DMS53 (cell line): ENCODE measurements around the gene ZP2.
"Not testable (repeated sequence)": the region's sequence is repeated elsewhere in the genome, so short reads cannot be mapped to it uniquely, and the experiment has no call there.

Experiments
- DNase-seq: peaks from one replicate; lab custom pipeline; 2025; lab: John Stamatoyannopoulos, UW

The ZP2 gene

GRCh38 chr16:21211486-21211885 is at the start of gene ZP2:
TSS of gene ZP2 (minus strand) at chr16:21211574. CDS start at chr16:21211547, 27 bp downstream.
- DNase-seq: no peak

GRCh38 chr16:21257284-21257683 is 45.9 kb upstream of the ZP2 start:
- no peak for DNase-seq

- DNase-seq: no peak
These were observed 45.3 kb upstream of the ZP2 start for GRCh38 chr16:21256636-21257035.

- no peak for DNase-seq
These were observed 42.1 kb upstream of the ZP2 start for GRCh38 chr16:21253470-21253869.

GRCh38 chr16:21250072-21250923 is 38.9 kb upstream of the ZP2 start:
- no peak for DNase-seq

GRCh38 chr16:21248179-21248578 is 36.8 kb upstream of the ZP2 start:
- not testable (repeated sequence) for DNase-seq

- DNase-seq: no peak
These were observed 33.3 kb upstream of the ZP2 start for GRCh38 chr16:21244518-21245215.

- DNase-seq: no peak
These were observed 31.4 kb upstream of the ZP2 start for GRCh38 chr16:21242756-21243155.

- DNase-seq: no peak
These were observed 28.3 kb upstream of the ZP2 start for GRCh38 chr16:21239646-21240045.

- no peak for DNase-seq
These were observed 25.5 kb upstream of the ZP2 start for GRCh38 chr16:21236831-21237230.

GRCh38 chr16:21235199-21235585 is 23.8 kb upstream of the ZP2 start:
- no peak for DNase-seq

GRCh38 chr16:21233521-21234150 is 22.3 kb upstream of the ZP2 start, which contains the start of gene ANKS4B:
TSS of gene ANKS4B (plus strand) at chr16:21233699. CDS start at chr16:21233738, 39 bp downstream.
- peak; percentile 80 for DNase-seq

GRCh38 chr16:21233045-21233520 is 21.7 kb upstream of the ZP2 start:
- DNase-seq: no peak

- DNase-seq: no peak
These were observed 17.0 kb upstream of the ZP2 start for GRCh38 chr16:21228361-21228872.

- DNase-seq: no peak
These were observed 16.5 kb upstream of the ZP2 start for GRCh38 chr16:21227866-21228265.

GRCh38 chr16:21226749-21227148 is 15.4 kb upstream of the ZP2 start:
- DNase-seq: no peak

- no peak for DNase-seq
These were observed 13.4 kb upstream of the ZP2 start for GRCh38 chr16:21224800-21225199.

GRCh38 chr16:21223787-21224186 is 12.4 kb upstream of the ZP2 start:
- no peak for DNase-seq

GRCh38 chr16:21222495-21223337 is 11.3 kb upstream of the ZP2 start:
- peak; percentile 78 for DNase-seq

- DNase-seq: no peak
These were observed 8.2 kb upstream of the ZP2 start for GRCh38 chr16:21219551-21219950.

- DNase-seq: no peak
These were observed 6.8 kb upstream of the ZP2 start for GRCh38 chr16:21218153-21218552.
